Measurements from ENCODE around the gene HECTD4.

- TF ChIP-seq CTCF (IDR thresholded peaks at IDR 0.05; ENCODE audit: low read length) (no peak), EZH2 (IDR thresholded peaks at IDR 0.05; ENCODE audit: borderline replicate concordance, low read length) (no peak)
Measured at GRCh38 chr12:112179916-112180315, 202.3 kb downstream of the HECTD4 start.
